K562 (cell line): ENCODE data around the gene CCDC47. TPM values are rescaled to one million over a fixed set of nuclear protein-coding genes. Genes with fewer than 3 reads are reported as not detected.

Source experiments
- BRF2 ChIP-seq: IDR thresholded peaks from 3 replicates; pipeline ENCODE4 v1.6.1; 2011; ENCODE audit warnings: borderline replicate concordance, mild to moderate bottlenecking; ENCODE audit not compliant: insufficient read length, insufficient read depth
- CBX3 ChIP-seq, 2 experiments: IDR thresholded peaks; 1 replicate in 1 of 2; 2 replicates in 1 of 2; pipeline ENCODE4 v1.6.1; 2012; ENCODE audit warnings: inconsistent platforms in 2 of 2, low read length in 2 of 2, borderline replicate concordance in 1 of 2, control low read depth in 1 of 2
- ETV1 ChIP-seq: fragments of 450-650 bp; conservative IDR thresholded peaks from 2 replicates; pipeline ENCODE4 v1.6.1; 2016; ENCODE audit warnings: missing genetic modification characterization, control low read depth, low read depth, missing compliant biosample characterization
- FOSL1 ChIP-seq: fragments of 200-800 bp; sonication (Bioruptor generic); conservative IDR thresholded peaks from 2 replicates; pipeline ENCODE4 v1.6.1; 2016; ENCODE audit warnings: missing genetic modification characterization, missing compliant biosample characterization
- GTF3C2 ChIP-seq: IDR thresholded peaks from 3 replicates; pipeline ENCODE4 v1.6.1; 2011; ENCODE audit warnings: borderline replicate concordance, mild to moderate bottlenecking, moderate library complexity; ENCODE audit not compliant: insufficient read length; ENCODE audit errors: extremely low read depth
- HDGF ChIP-seq: fragments of 450-650 bp; IDR thresholded peaks from 2 replicates; pipeline ENCODE4 v1.6.1; 2016
- HEY1 ChIP-seq: fragments of 250-450 bp; sonication (Bioruptor Pico); IDR thresholded peaks from 2 replicates; pipeline ENCODE4 v1.5.0; 2020; ENCODE audit warnings: mild to moderate bottlenecking, moderate library complexity, borderline replicate concordance
- HMG20A ChIP-seq: fragments of 450-650 bp; formaldehyde crosslinking; conservative IDR thresholded peaks from 2 replicates; pipeline ENCODE4 v1.4.0; 2020; ENCODE audit warnings: mild to moderate bottlenecking, mixed read lengths
- HNRNPH1 ChIP-seq: fragments of 200-400 bp; formaldehyde crosslinking; optimal IDR thresholded peaks from 2 replicates; pipeline ENCODE3; 2017; ENCODE audit warnings: low read depth, mild to moderate bottlenecking, low read length, moderate library complexity
- HNRNPK ChIP-seq: fragments of 200-400 bp; formaldehyde crosslinking; IDR thresholded peaks from one replicate; pipeline ENCODE4 v1.6.1; 2018; ENCODE audit warnings: mild to moderate bottlenecking, low read depth, low read length; ENCODE audit not compliant: poor library complexity, severe bottlenecking
- IRF2 ChIP-seq: sonication (generic); formaldehyde crosslinking; IDR thresholded peaks from 2 replicates; pipeline ENCODE4 v1.8.1; 2022; ENCODE audit warnings: mild to moderate bottlenecking, missing genetic modification reagents
- MEF2A ChIP-seq: IDR thresholded peaks from 2 replicates; pipeline ENCODE4 v1.6.1; 2011; ENCODE audit warnings: low read depth, mild to moderate bottlenecking, low read length, moderate library complexity; ENCODE audit not compliant: control insufficient read depth
- MXD1 ChIP-seq: fragments of 250-450 bp; sonication (Bioruptor Pico); IDR thresholded peaks from 2 replicates; pipeline ENCODE4 v1.8.0; 2021; ENCODE audit warnings: borderline replicate concordance, mild to moderate bottlenecking, moderate library complexity; ENCODE audit not compliant: poor library complexity, severe bottlenecking
- PTTG1 ChIP-seq: fragments of 450-650 bp; IDR thresholded peaks from 2 replicates; pipeline ENCODE4 v1.6.1; 2016; ENCODE audit warnings: low read depth, mild to moderate bottlenecking, missing genetic modification characterization, missing compliant biosample characterization
- SNRNP70 ChIP-seq: fragments of 200-400 bp; formaldehyde crosslinking; optimal IDR thresholded peaks from 2 replicates; pipeline ENCODE3; 2017; ENCODE audit warnings: low read depth, low read length
- ZBTB7A ChIP-seq: IDR thresholded peaks from 2 replicates; pipeline ENCODE4 v1.6.1; 2011; ENCODE audit warnings: low read depth, mild to moderate bottlenecking, low read length, moderate library complexity, borderline replicate concordance; ENCODE audit not compliant: control insufficient read depth
- ZEB2 ChIP-seq: fragments of 450-650 bp; IDR thresholded peaks from 2 replicates; pipeline ENCODE4 v1.6.1; 2016
- ZFP1 ChIP-seq: fragments of 450-650 bp; formaldehyde crosslinking; IDR thresholded peaks from 2 replicates; pipeline ENCODE4 v1.4.0; 2020; ENCODE audit warnings: mild to moderate bottlenecking, mixed read lengths
- ZNF175 ChIP-seq: fragments of 200-800 bp; sonication (Bioruptor generic); IDR thresholded peaks from 2 replicates; pipeline ENCODE4 v1.6.1; 2016; ENCODE audit warnings: low read depth, mild to moderate bottlenecking, missing genetic modification characterization, missing compliant biosample characterization
- ZNF24 ChIP-seq: fragments of 450-650 bp; IDR thresholded peaks from 2 replicates; pipeline ENCODE4 v1.6.1; 2016
- ZNF507 ChIP-seq: conservative IDR thresholded peaks from 2 replicates; pipeline ENCODE4 v1.6.1; 2017; ENCODE audit warnings: missing genetic modification characterization, missing compliant biosample characterization
- polyA plus RNA-seq, 8 experiments: library from polyadenylated mRNA; depleted of rRNA in 4 of 8; stranded (reverse) in 5 of 8; unstranded in 3 of 8; fragments of >200 nt; fragmentation: Nextera tagmentation in 2 of 8; fragmentation: Illumina TruSeq in 1 of 8; extraction: Ambion mirVana in 2 of 8; extraction: Trizol in 1 of 8; gene quantifications; 2 replicates each; pipeline versions ENCODE4 v1.2.1 to v1.2.3, GENCODE V29; 2011 to 2014; ENCODE audit warnings: inconsistent platforms in 1 of 8, missing spikeins in 1 of 8
- total RNA-seq, 7 experiments: library from RNA; depleted of rRNA in 6 of 7; stranded (reverse); fragments of >200 nt in 6 of 7; fragmentation: Illumina TruSeq in 2 of 7; extraction: Trizol in 2 of 7; gene quantifications; 2 replicates each; pipeline versions ENCODE4 v1.2.1 to v1.2.3, GENCODE V29; 2011 to 2021; ENCODE audit warnings: low replicate concordance in 1 of 7
- TF ChIP-seq, protein P1 (sequence below), 3 experiments: fragments of 200-800 bp in 1 of 3; sonication (Bioruptor generic) in 1 of 3; sonication (generic) in 1 of 3; formaldehyde crosslinking in 1 of 3; IDR thresholded peaks; 2 replicates each; pipeline versions ENCODE4 v1.6.1 to v1.8.0; 2016 to 2022; ENCODE audit warnings: mild to moderate bottlenecking in 2 of 3, missing compliant biosample characterization in 2 of 3, missing genetic modification characterization in 2 of 3, missing genetic modification reagents in 1 of 3

The CCDC47 gene
- total and polyA plus RNA-seq, 9 of the 15 experiments (the other 6 are each of a cell fraction or from before 2014, with no cell fraction given), result 15.5 to 162 (median 122) TPM

DNA sequence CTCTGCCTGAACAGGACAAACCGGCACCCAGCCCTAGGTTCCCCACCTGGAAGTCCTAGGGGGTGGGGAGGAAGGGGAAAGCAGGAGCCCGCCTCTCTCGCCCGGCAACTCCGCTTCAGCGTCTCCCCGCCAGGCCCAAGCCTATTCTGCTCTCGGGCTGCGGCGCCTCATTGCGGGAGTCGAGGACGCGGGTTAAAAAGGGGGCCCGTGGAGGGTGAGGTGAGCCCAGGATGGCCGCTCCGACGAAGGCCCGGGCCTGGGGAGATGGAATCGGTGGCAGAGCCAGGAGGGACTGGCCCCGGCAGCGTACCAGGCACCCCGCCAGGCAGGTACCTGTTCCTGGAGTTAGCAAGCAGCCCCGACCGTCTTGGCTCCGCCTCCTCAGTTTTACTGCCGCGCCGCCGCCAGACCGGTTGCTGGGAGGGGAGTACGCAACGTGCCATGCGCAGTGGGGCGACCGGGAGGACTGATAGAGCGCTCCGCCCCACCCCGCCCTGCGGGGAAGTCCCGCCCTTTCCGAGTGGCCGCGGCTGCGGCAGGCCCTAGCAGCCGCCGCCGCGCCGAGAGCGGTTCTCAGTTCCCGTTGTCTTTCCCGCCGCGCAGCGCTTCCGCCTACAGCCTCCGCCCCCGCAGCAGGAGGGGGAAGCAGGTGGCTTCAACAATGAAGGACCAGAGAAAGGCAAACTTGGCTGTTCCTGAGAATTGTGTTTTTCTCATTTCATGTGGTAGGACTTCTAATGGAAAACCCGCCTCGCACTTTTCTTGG is 31.8 kb downstream of the CCDC47 start, which contains the start of gene STRADA (continued):
- TF ChIP-seq GTF3C2 (no peak), ETV1 (peak; percentile 69), MXD1 (CRISPR knock-in tag) (no peak), PTTG1 (tag) (no peak), ZNF24 (no peak), ZNF507 (no peak), MEF2A (peak; percentile 23; the same call in 1 of the 2 replicates), FOSL1 (tag) (0 out of 2 replicates have a peak, but pooled peaks have one; percentile 4), ZFP1 (CRISPR knock-in tag) (no peak), HEY1 (0 out of 2 replicates have a peak, but pooled peaks have one; percentile 14), HMG20A (CRISPR knock-in tag) (no peak), CBX3 (IDR thresholded peaks at IDR 0.05; ENCODE audit: borderline replicate concordance in 1 of 2, low read length in 2 of 2) (no peak), SNRNP70 (no peak), ZEB2 (peak; percentile 61; the same call in 1 of the 2 replicates), ZBTB7A (no peak), ZNF175 (CRISPR knock-in tag) (no peak; the same call in 1 of the 2 replicates), HNRNPH1 (no peak), BRF2 (no peak), HNRNPK (peak; percentile 16), HDGF (no peak; the same call in 1 of the 2 replicates), IRF2 (CRISPR knock-in tag) (no peak)
- TF ChIP-seq, protein P1, sequence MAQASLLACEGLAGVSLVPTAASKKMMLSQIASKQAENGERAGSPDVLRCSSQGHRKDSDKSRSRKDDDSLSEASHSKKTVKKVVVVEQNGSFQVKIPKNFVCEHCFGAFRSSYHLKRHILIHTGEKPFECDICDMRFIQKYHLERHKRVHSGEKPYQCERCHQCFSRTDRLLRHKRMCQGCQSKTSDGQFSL (CRISPR knock-in tag; IDR thresholded peaks at IDR 0.05), result no peak
- TF ChIP-seq, protein P1 (tag; IDR thresholded peaks at IDR 0.05), result no peak
